ENCODE results near the gene TMED4.

DNA sequence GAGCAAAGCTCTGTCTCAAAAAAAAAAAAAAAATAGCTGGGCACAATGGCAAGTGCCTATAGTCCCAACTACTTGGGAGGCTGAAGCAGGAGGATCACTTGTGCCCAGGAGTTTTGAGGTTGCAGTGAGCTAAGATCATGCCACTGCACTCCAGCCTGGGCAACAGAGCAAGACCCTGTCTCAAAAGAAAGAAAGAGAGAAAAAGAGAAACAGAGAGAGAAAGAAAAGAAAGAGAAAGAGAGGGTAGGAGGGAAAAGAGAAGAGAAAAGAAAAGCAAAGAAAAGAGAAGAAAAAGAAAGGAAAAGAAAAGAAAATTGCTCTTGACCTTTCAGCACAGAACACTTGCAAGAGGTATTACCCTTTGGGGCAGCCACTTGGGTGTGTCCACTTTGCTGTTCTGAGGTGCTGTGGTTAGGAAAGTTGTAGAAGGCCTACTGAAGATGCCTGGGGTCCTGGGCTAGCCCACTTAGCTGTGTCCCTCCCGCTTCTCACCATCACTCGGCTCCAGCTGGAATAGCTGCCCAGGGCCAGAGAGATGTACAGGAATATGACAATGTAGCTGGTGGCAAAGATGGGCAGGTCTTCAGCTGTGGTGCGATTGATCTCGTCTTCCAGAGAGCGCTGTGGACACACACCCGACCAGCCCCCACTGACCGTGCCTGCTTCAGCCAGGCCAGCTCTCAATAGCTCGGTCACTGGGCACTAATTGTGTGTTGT, 46.5 kb downstream of the TMED4 start:
- TF ChIP-seq CTCF (IDR thresholded peaks at IDR 0.05; ENCODE audit: insufficient read depth, low read length, poor library complexity, severe bottlenecking): no peak
- no peak for TF ChIP-seq EZH2phosphoT487 (conservative IDR thresholded peaks at IDR 0.05; ENCODE audit: low read length)
